Mesothelial cell of epicardium (in vitro differentiated cells): ENCODE data around the gene PSD4. TPM values are rescaled to one million over a fixed set of nuclear protein-coding genes. Genes with fewer than 3 reads are reported as not detected.

ENCODE experiments used
- DNase-seq, 2 experiments: peaks; one replicate each; pipeline ENCODE4 v3.0.0; 2021; ENCODE audit warnings: low spot score in 2 of 2; ENCODE audit not compliant: unreplicated experiment in 2 of 2
- H3K27ac Mint-ChIP-seq: 2 replicates; pipeline ENCODE4 v1.8.0; 2021; ENCODE audit warnings: mixed read lengths
- H3K27me3 Mint-ChIP-seq: 2 replicates; pipeline ENCODE4 v1.8.0; 2021; ENCODE audit warnings: low read depth, mixed read lengths
- H3K36me3 Mint-ChIP-seq: 2 replicates; pipeline ENCODE4 v1.8.0; 2021; ENCODE audit warnings: mixed read lengths
- H3K4me1 Mint-ChIP-seq: 2 replicates; pipeline ENCODE4 v1.8.0; 2021; ENCODE audit warnings: mixed read lengths
- H3K4me3 Mint-ChIP-seq: 2 replicates; pipeline ENCODE4 v1.8.0; 2021; ENCODE audit warnings: mild to moderate bottlenecking, moderate library complexity, mixed read lengths
- H3K9me3 Mint-ChIP-seq: 2 replicates; pipeline ENCODE4 v1.8.0; 2021; ENCODE audit warnings: mixed read lengths
- total RNA-seq: library from RNA; stranded (reverse); gene quantifications from 3 replicates; pipeline ENCODE4 v1.2.1, GENCODE V29; 2021
- TF ChIP-seq, protein P1 (sequence below): fragments of 200-600 bp; sonication (generic); IDR thresholded peaks from one replicate; pipeline ENCODE4 v1.5.0; 2021; ENCODE audit warnings: antibody characterized with exemption; ENCODE audit not compliant: unreplicated experiment

Gene PSD4
- total RNA-seq, 1 donor from 2014 or later = 20.1 TPM

DNA sequence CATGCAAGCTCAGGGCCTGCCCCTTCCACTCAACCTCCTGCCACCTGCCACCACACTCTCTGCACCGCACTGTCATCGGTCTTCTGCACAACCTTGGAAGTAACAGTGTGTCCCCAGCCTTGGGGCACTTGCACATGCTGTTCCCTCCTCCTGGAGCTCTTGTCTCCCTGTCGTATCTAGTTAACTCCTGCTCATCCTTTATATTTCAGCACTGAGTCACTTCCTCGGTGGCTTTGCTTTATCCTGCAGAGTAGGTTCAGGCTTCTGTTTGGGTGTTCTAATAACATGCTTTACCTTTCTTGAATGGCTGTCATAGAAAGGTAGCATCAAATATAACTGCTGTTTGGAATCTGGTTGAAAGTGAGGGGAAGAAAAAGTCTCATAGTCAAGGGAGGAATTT lies 79.7 kb downstream of the PSD4 start:
- DNase-seq = no peak
- Mint-ChIP-seq H3K27me3 (peaks cover 57% of the 10 kb centered on the region), H3K36me3 (no peaks in the 10 kb centered on the region), H3K9me3 (no peaks in the 10 kb centered on the region), H3K27ac (no peak overlapping the region), H3K4me1 (no peaks in the 10 kb centered on the region), H3K4me3 (no peak overlapping the region)
- TF ChIP-seq, protein P1, sequence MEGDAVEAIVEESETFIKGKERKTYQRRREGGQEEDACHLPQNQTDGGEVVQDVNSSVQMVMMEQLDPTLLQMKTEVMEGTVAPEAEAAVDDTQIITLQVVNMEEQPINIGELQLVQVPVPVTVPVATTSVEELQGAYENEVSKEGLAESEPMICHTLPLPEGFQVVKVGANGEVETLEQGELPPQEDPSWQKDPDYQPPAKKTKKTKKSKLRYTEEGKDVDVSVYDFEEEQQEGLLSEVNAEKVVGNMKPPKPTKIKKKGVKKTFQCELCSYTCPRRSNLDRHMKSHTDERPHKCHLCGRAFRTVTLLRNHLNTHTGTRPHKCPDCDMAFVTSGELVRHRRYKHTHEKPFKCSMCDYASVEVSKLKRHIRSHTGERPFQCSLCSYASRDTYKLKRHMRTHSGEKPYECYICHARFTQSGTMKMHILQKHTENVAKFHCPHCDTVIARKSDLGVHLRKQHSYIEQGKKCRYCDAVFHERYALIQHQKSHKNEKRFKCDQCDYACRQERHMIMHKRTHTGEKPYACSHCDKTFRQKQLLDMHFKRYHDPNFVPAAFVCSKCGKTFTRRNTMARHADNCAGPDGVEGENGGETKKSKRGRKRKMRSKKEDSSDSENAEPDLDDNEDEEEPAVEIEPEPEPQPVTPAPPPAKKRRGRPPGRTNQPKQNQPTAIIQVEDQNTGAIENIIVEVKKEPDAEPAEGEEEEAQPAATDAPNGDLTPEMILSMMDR = no peak

DNA sequence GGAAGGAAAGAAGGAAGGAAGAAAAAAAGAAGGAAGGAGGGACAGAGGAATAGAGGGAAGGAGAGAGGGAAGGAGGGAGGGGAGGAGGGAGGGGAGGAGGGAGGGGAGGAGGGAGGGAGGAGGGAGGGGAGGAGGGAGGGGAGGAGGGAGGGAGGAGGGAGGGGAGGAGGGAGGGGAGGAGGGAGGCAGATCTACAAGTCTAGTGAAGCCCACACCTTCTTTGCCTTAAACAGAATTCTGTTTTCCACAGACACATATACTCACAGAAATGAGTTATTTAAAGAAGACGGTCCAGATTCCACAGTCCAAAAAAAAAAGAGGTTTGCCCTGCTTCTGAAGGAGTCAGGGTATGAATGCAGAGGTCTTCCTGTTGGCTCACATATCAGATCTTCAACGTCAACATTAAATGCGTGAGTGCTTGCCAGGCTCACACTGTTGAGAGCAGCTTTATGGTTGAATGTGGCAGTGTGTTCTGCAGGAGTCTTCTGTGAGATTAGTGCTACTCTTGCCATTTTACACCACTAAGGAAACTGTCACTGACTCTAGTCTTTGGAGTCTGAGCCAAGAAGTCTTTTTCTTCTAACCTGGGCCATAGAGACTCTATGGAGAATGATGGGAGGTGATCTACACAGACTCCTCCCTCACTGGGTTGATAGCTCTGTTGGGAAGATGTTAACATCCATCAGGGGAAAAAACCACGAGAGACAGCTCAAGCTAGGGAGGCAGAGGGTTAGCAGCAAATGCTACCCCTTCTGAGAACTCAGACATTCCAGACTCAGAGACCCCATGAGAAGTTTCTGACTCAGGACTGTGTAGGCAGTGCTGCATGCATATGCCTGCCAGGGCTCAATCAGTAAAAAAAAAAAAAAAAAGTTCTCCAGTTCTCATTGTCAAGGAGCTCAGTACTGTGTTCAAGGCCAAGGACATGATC lies 81.6 kb downstream of the PSD4 start:
- TF ChIP-seq, protein P1 = no peak
- Mint-ChIP-seq H3K9me3 (no peaks in the 10 kb centered on the region), H3K4me3 (no peak overlapping the region), H3K36me3 (no peaks in the 10 kb centered on the region), H3K4me1 (no peaks in the 10 kb centered on the region), H3K27ac (no peak overlapping the region), H3K27me3 (peaks cover 74% of the 10 kb centered on the region)
- DNase-seq = no peak

DNA sequence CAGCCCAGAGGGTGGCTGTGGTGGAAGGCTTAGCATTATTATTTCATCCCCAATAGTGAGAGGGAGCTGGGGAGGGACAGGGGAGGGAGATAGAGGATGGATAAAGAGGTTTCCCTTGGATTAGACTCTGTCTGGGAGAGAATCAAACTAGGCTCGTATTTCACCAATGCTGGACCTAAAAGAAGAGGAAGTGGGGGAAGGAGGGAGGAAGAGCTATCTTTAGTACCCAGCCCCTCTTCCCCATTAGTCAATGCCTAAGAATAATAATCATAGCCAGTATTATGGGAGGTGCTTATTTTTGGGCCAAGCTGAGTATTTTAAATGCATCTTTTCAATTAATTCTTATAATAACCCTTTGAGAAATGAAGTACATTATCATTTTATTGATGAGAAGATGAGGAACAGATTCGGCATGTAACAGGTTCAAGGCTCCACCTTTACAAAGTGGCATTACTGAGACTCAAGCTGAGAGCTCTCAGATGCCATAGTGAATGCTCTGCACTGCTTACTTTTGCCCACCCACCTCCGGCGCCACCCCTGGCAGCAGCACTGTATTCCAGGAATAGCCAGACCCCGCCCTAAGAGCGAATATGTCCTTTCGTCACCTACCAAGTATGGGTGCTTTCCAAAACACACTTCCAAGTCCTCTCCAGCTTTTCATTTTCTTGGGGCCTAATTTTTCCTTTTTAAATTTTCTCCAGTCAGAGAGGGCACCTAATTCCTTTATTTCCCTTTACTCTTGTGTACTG lies 83.9 kb downstream of the PSD4 start:
- no peak for DNase-seq
- peaks cover 94% of the 10 kb centered on the region for H3K27me3 Mint-ChIP-seq
- no peaks in the 10 kb centered on the region for H3K4me1 Mint-ChIP-seq
- H3K9me3 Mint-ChIP-seq = no peaks in the 10 kb centered on the region
- TF ChIP-seq, protein P1 = no peak
- no peaks in the 10 kb centered on the region for H3K36me3 Mint-ChIP-seq
- no peak overlapping the region for H3K27ac Mint-ChIP-seq
- H3K4me3 Mint-ChIP-seq = no peak overlapping the region

DNA sequence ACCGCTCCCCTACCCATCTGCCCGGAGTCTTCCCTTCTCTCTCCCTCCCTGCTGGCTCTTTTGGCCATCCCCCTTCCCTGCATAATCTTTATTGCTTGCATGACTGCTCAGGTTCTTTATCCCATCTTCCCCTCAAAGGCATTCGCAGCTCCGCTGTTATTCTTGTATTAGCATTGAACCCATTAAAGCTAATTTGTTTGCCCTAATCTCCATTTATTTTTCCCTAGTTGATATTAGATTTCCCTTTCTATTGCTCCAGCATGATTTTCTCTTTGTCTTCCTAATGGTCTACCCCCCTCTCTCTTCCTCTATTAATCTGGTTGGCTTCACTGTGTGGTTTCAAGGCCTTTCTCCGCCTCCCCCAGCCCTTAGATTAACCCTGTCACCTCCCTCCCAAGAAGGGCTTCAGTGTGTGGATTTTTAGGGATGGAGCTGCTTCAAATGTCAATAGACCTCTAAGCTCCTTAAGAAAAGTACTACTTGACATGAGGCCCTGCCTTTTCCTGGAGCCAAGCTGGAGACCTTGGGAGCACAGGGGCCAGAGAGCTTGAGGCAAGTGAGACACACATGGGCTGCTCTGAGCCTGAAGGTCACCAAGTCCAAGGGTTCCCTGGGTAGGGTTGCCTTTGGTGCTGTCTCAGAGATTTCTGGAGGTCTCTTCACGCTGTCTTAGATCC lies 84.8 kb downstream of the PSD4 start:
- Mint-ChIP-seq H3K36me3 (no peaks in the 10 kb centered on the region), H3K4me3 (no peak overlapping the region), H3K27ac (no peak overlapping the region), H3K27me3 (peaks cover 94% of the 10 kb centered on the region), H3K4me1 (no peaks in the 10 kb centered on the region), H3K9me3 (no peaks in the 10 kb centered on the region)
- TF ChIP-seq, protein P1 = no peak
- no peak for DNase-seq

Other genes with a start within 250 kb of the PSD4 start
- gene IL36G, start 196.0 kb upstream of the PSD4 start, total RNA-seq = not detected in 3 replicates
- not detected in 3 replicates for gene IL36A, start 168.5 kb upstream of the PSD4 start, total RNA-seq
- not detected in 3 replicates for gene IL36B, start 121.1 kb upstream of the PSD4 start, total RNA-seq
- 0.84 to 1.1 TPM (median 0.85 TPM) in 3 replicates for gene IL36RN, start 114.8 kb upstream of the PSD4 start, total RNA-seq
- not detected in 3 replicates for gene IL1F10, start 106.0 kb upstream of the PSD4 start, total RNA-seq
- not detected in 3 replicates for gene IL1RN, start 46.4 kb upstream of the PSD4 start, total RNA-seq
- 0.13 to 0.31 TPM in 2 of 3 replicates, not detected in the other for gene PAX8, start 105.0 kb downstream of the PSD4 start, total RNA-seq